ENCODE data around the gene WNT1. TPM values are rescaled to one million over a fixed set of nuclear protein-coding genes. Genes with fewer than 3 reads are reported as not detected.

The WNT1 gene
- total and polyA plus RNA-seq, 2 donors (not counting 1 experiment from before 2014, with no cell fraction given) = not detected

DNA sequence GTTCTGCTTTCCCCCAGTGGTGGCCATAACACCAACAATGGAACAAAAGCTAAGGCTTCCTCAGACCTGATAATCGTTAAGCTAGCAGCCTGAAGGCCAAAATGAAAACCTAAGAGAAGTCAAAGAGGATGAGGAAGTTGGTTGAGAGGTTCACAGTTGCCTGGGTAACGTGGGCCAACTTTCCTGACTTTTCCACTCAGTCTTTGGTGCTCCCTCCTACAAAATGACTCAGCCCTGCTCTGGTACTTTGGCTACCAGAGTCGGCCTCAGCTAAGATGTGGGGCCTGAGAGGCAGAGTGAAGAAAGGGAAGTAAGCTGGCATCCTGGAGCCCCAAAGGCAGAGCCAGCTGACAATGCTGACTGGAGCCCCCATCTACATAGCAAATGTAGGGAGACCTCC lies 37.9 kb upstream of the WNT1 start:
- Histone ChIP-seq H3K9ac (ENCODE audit: insufficient read depth, low read length) (no peak overlapping the region), H2AFZ (ENCODE audit: low read length) (no peak overlapping the region), H4K20me1 (ENCODE audit: control insufficient read depth, extremely low read depth, insufficient read depth, low read length) (no peaks in the 10 kb centered on the region), H3K9me3 (ENCODE audit: control insufficient read depth, insufficient read depth, low read depth, low read length) (no peaks in the 10 kb centered on the region), H3K79me2 (ENCODE audit: control insufficient read depth, insufficient read depth, low read length) (peaks cover 10% of the 10 kb centered on the region), H3K27ac (ENCODE audit: insufficient read depth, low read length) (no peak overlapping the region), H3K4me1 (ENCODE audit: control insufficient read depth, extremely low read depth, insufficient read depth, low read length) (no peaks in the 10 kb centered on the region), H3K36me3 (ENCODE audit: control insufficient read depth, insufficient read depth, low read length) (peaks cover 15% of the 10 kb centered on the region), H3K4me3 (replicated peaks in 1 of 4; ENCODE audit: control extremely low read depth in 1 of 4, insufficient read depth in 1 of 4, low read depth in 3 of 4, low read length in 4 of 4) (no peak overlapping the region), H3K4me2 (ENCODE audit: extremely low read depth, insufficient read depth, low read length) (no peak overlapping the region), H3K27me3 (ENCODE audit: control insufficient read depth, insufficient read depth, low read length) (no peaks in the 10 kb centered on the region)
- TF ChIP-seq, protein P1, sequence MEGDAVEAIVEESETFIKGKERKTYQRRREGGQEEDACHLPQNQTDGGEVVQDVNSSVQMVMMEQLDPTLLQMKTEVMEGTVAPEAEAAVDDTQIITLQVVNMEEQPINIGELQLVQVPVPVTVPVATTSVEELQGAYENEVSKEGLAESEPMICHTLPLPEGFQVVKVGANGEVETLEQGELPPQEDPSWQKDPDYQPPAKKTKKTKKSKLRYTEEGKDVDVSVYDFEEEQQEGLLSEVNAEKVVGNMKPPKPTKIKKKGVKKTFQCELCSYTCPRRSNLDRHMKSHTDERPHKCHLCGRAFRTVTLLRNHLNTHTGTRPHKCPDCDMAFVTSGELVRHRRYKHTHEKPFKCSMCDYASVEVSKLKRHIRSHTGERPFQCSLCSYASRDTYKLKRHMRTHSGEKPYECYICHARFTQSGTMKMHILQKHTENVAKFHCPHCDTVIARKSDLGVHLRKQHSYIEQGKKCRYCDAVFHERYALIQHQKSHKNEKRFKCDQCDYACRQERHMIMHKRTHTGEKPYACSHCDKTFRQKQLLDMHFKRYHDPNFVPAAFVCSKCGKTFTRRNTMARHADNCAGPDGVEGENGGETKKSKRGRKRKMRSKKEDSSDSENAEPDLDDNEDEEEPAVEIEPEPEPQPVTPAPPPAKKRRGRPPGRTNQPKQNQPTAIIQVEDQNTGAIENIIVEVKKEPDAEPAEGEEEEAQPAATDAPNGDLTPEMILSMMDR (conservative IDR thresholded peaks at IDR 0.05 in 1 of 2, IDR thresholded peaks at IDR 0.05 in 1 of 2; ENCODE audit: low read depth in 1 of 2, low read length in 2 of 2) = no peak
- no peak for TF ChIP-seq EZH2 (IDR thresholded peaks at IDR 0.05; ENCODE audit: low read length, missing control alignments)
- peak in 1 of 2 donors; percentile 28 for DNase-seq (ENCODE audit: low read depth in 2 of 2)

DNA sequence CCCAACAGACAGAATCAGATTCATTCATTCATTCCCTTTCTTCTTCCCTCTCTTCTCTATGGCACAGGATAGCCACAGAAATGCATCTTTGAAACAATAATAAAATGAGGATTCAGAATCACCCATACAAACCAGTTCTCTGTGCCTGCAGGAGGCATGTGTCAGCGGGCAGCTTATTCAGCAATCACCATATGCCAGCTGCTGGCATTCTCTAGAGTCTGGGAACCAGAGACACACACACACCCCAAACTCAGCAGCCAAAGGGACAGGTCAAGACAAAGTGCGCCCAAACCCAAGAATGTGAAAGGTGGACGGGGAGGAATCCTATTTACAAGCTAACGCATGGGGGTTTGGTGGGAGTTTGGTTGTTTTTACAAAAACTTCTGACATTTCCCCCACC lies 34.9 kb upstream of the WNT1 start:
- Histone ChIP-seq H3K27ac (ENCODE audit: insufficient read depth, low read length) (no peak overlapping the region), H3K9ac (ENCODE audit: insufficient read depth, low read length) (no peak overlapping the region), H3K4me1 (ENCODE audit: control insufficient read depth, extremely low read depth, insufficient read depth, low read length) (no peaks in the 10 kb centered on the region), H3K79me2 (ENCODE audit: control insufficient read depth, insufficient read depth, low read length) (peaks cover 22% of the 10 kb centered on the region), H2AFZ (ENCODE audit: low read length) (no peak overlapping the region), H3K4me2 (ENCODE audit: extremely low read depth, insufficient read depth, low read length) (no peak overlapping the region), H3K4me3 (replicated peaks in 1 of 4; ENCODE audit: control extremely low read depth in 1 of 4, insufficient read depth in 1 of 4, low read depth in 3 of 4, low read length in 4 of 4) (no peak overlapping the region), H4K20me1 (ENCODE audit: control insufficient read depth, extremely low read depth, insufficient read depth, low read length) (no peaks in the 10 kb centered on the region), H3K36me3 (ENCODE audit: control insufficient read depth, insufficient read depth, low read length) (peaks cover 13% of the 10 kb centered on the region), H3K9me3 (ENCODE audit: control insufficient read depth, insufficient read depth, low read depth, low read length) (no peaks in the 10 kb centered on the region), H3K27me3 (ENCODE audit: control insufficient read depth, insufficient read depth, low read length) (no peaks in the 10 kb centered on the region)
- no peak for DNase-seq (ENCODE audit: low read depth in 2 of 2)
- TF ChIP-seq EZH2 (IDR thresholded peaks at IDR 0.05; ENCODE audit: low read length, missing control alignments) = no peak
- TF ChIP-seq, protein P1 (conservative IDR thresholded peaks at IDR 0.05 in 1 of 2, IDR thresholded peaks at IDR 0.05 in 1 of 2; ENCODE audit: low read depth in 1 of 2, low read length in 2 of 2) = no peak

DNA sequence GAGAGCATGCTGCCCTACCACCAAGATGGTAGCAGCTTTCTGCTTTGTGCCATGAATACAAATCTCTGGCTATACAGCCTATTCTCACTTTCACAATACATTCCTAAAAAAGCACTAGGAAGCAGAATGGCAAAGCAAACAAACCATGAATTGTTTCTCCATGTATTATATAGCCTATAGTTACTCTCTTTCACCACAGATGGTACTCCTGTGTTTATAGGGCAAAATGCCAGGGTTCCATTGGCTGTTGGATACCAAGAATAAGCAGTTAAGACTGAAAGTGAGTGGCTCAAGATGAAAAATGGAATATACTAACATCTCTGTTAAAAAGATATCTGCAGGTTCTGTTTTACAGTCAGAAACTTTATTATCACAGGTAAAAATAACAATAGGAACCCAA lies 31.9 kb upstream of the WNT1 start:
- peak in 1 of 2 donors; percentile 61 for DNase-seq (ENCODE audit: low read depth in 2 of 2)
- Histone ChIP-seq H2AFZ (ENCODE audit: low read length) (no peak overlapping the region), H4K20me1 (ENCODE audit: control insufficient read depth, extremely low read depth, insufficient read depth, low read length) (no peaks in the 10 kb centered on the region), H3K4me3 (replicated peaks in 1 of 4; ENCODE audit: control extremely low read depth in 1 of 4, insufficient read depth in 1 of 4, low read depth in 3 of 4, low read length in 4 of 4) (no peak overlapping the region), H3K27me3 (ENCODE audit: control insufficient read depth, insufficient read depth, low read length) (no peaks in the 10 kb centered on the region), H3K4me2 (ENCODE audit: extremely low read depth, insufficient read depth, low read length) (no peak overlapping the region), H3K4me1 (ENCODE audit: control insufficient read depth, extremely low read depth, insufficient read depth, low read length) (no peaks in the 10 kb centered on the region), H3K79me2 (ENCODE audit: control insufficient read depth, insufficient read depth, low read length) (peaks cover 27% of the 10 kb centered on the region), H3K36me3 (ENCODE audit: control insufficient read depth, insufficient read depth, low read length) (no peaks in the 10 kb centered on the region), H3K9ac (ENCODE audit: insufficient read depth, low read length) (no peak overlapping the region), H3K27ac (ENCODE audit: insufficient read depth, low read length) (no peak overlapping the region), H3K9me3 (ENCODE audit: control insufficient read depth, insufficient read depth, low read depth, low read length) (no peaks in the 10 kb centered on the region)
- TF ChIP-seq, protein P1 (conservative IDR thresholded peaks at IDR 0.05 in 1 of 2, IDR thresholded peaks at IDR 0.05 in 1 of 2; ENCODE audit: low read depth in 1 of 2, low read length in 2 of 2) = no peak
- TF ChIP-seq EZH2 (IDR thresholded peaks at IDR 0.05; ENCODE audit: low read length, missing control alignments) = no peak

All from fibroblast of lung (primary cell).